HG02759 (cell line): Measurements from ENCODE around the gene MT1E.
"Not testable (repeated sequence)": the region's sequence is repeated elsewhere in the genome, so short reads cannot be mapped to it uniquely, and the experiment has no call there.

Experiments
- ATAC-seq: cut with Tn5 transposase; IDR thresholded peaks from one replicate; pipeline ENCODE4 v1.9.1; 2021; ENCODE audit warnings: mild to moderate bottlenecking, moderate library complexity; ENCODE audit not compliant: unreplicated experiment

The MT1E gene

GRCh38 chr16:56669005-56669839 is 43.6 kb downstream of the MT1E start, which contains the start of gene MT1H:
Gene MT1H (plus strand): TSS chr16:56669814. CDS start chr16:56669885, 71 bp downstream.
- ATAC-seq: no peak

- ATAC-seq: no peak
Observed at GRCh38 chr16:56669840-56670619, 44.4 kb downstream of the MT1E start.

GRCh38 chr16:56670620-56670934 is 45.0 kb downstream of the MT1E start:
- ATAC-seq: no peak

- not testable (repeated sequence) for ATAC-seq
Observed at GRCh38 chr16:56671691-56672090, 46.1 kb downstream of the MT1E start.

- ATAC-seq: not testable (repeated sequence)
Observed at GRCh38 chr16:56672171-56672570, 46.6 kb downstream of the MT1E start.

- ATAC-seq: no peak
Observed at GRCh38 chr16:56672761-56673536, 47.4 kb downstream of the MT1E start.

GRCh38 chr16:56673921-56674320 is 48.3 kb downstream of the MT1E start:
- no peak for ATAC-seq

GRCh38 chr16:56674570-56674969 is 49.0 kb downstream of the MT1E start:
- not testable (repeated sequence) for ATAC-seq

GRCh38 chr16:56675685-56676210 is 50.2 kb downstream of the MT1E start:
- no peak for ATAC-seq
